Brain microvascular endothelial cell (primary cell): ENCODE data around the gene FBXO7.

Source experiments
- DNase-seq: peaks from one replicate; pipeline ENCODE4 v3.0.0-alpha.2; 2020
- H3K27ac ChIP-seq: fragments of 250-450 bp; sonication (Bioruptor Pico); 2 replicates; pipeline ENCODE4 v1.5.1; 2020; ENCODE audit warnings: mild to moderate bottlenecking, moderate library complexity
- H3K27me3 ChIP-seq: fragments of 250-450 bp; sonication (Bioruptor Pico); replicated peaks from 2 replicates; pipeline ENCODE4 v1.5.1; 2020; ENCODE audit warnings: mild to moderate bottlenecking
- H3K36me3 ChIP-seq: fragments of 250-450 bp; sonication (Bioruptor Pico); replicated peaks from 2 replicates; pipeline ENCODE4 v1.5.1; 2020; ENCODE audit warnings: mild to moderate bottlenecking
- H3K4me3 ChIP-seq: 2 replicates; pipeline ENCODE4 v1.5.1; 2011; ENCODE audit warnings: low read depth, mild to moderate bottlenecking, control low read depth, low read length, moderate library complexity
- CTCF ChIP-seq: IDR thresholded peaks from 2 replicates; pipeline ENCODE4 v1.5.1; 2011; ENCODE audit warnings: low read depth, mild to moderate bottlenecking, moderate library complexity, low read length, control low read depth, inconsistent platforms; ENCODE audit errors: missing control alignments
- in situ Hi-C: cut with HindIII; loops from 2 replicates; pipeline ENCODE4 v1.10.0; 2017; ENCODE audit warnings: low sequenced_read_pairs, low pct_ligation_motif_present

The FBXO7 gene

GRCh38 chr22:32457031-32457430, 17.6 kb upstream of the FBXO7 start:
- Histone ChIP-seq H3K4me3 (no peak overlapping the region), H3K36me3 (no peaks in the 10 kb centered on the region), H3K27me3 (no peaks in the 10 kb centered on the region), H3K27ac (no peak overlapping the region)
- in situ Hi-C loops, result no loop called here
- no peak for DNase-seq
- no peak for TF ChIP-seq CTCF

- no peak for DNase-seq
- H3K27ac ChIP-seq, result no peak overlapping the region
- in situ Hi-C loops, result no loop called here
- H3K27me3 ChIP-seq, result peaks cover 2% of the 10 kb centered on the region
- H3K36me3 ChIP-seq, result no peaks in the 10 kb centered on the region
- no peak overlapping the region for H3K4me3 ChIP-seq
- no peak for TF ChIP-seq CTCF
Measured at GRCh38 chr22:32462452-32462851, 12.2 kb upstream of the FBXO7 start.

- no peak overlapping the region for H3K4me3 ChIP-seq
- H3K27me3 ChIP-seq, result peaks cover 2% of the 10 kb centered on the region
- DNase-seq, result no peak
- H3K27ac ChIP-seq, result no peak overlapping the region
- no peak for TF ChIP-seq CTCF
- in situ Hi-C loops, result no loop called here
- H3K36me3 ChIP-seq, result no peaks in the 10 kb centered on the region
Measured at GRCh38 chr22:32465661-32466060, 8.9 kb upstream of the FBXO7 start.

- H3K36me3 ChIP-seq, result no peaks in the 10 kb centered on the region
- H3K27ac ChIP-seq, result no peak overlapping the region
- peaks cover 2% of the 10 kb centered on the region for H3K27me3 ChIP-seq
- no peak for TF ChIP-seq CTCF
- H3K4me3 ChIP-seq, result no peak overlapping the region
- DNase-seq, result no peak
- in situ Hi-C loops, result no loop called here
Measured at GRCh38 chr22:32466496-32466895, 8.1 kb upstream of the FBXO7 start.

- TF ChIP-seq CTCF, result no peak
- in situ Hi-C loops, result no loop called here
- peak; percentile 76 for DNase-seq
- H3K4me3 ChIP-seq, result no peak overlapping the region
- H3K27ac ChIP-seq, result peak overlapping the region; percentile 17
- no peaks in the 10 kb centered on the region for H3K36me3 ChIP-seq
- H3K27me3 ChIP-seq, result no peaks in the 10 kb centered on the region
Measured at GRCh38 chr22:32469799-32470212, 4.8 kb upstream of the FBXO7 start.

GRCh38 chr22:32473388-32473952, 1.1 kb upstream of the FBXO7 start:
- DNase-seq, result peak; percentile 65
- Histone ChIP-seq H3K4me3 (no peak overlapping the region), H3K36me3 (no peaks in the 10 kb centered on the region), H3K27me3 (no peaks in the 10 kb centered on the region), H3K27ac (no peak overlapping the region)
- peak; percentile 65 for TF ChIP-seq CTCF
- in situ Hi-C loops, result no loop called here
